Measurements from ENCODE around the gene PATJ. TPM values are rescaled to one million over a fixed set of nuclear protein-coding genes. Genes with fewer than 3 reads are reported as not detected.
A peak's percentile ranks its signal among the peaks of the same experiment; 100 is the strongest.
"Not testable (repeated sequence)": the region's sequence is repeated elsewhere in the genome, so short reads cannot be mapped to it uniquely, and the experiment has no call there.

Gene PATJ
- total and polyA plus RNA-seq, 8 donors = 27.6 to 58.8 (median 38.8) TPM

DNA sequence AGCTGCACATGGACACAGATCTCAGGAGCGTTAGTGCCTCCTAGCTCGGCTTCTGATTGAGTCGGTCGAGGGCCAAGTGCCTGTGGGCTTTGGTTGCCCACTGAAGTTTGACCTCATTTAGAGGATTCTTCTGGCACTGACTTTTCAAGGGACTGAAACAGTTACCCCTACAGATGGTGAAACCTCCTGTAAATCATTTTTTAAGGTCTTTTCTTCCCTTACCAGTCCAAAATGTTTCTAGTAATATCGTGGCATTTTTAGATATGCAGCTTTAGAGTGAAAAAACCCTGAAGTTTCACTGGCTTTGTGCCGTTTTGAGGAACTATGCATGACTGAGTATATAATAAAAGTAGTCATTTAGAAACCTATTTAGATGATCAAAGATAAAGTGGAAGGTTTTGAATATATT lies 417.7 kb downstream of the PATJ start:
- DNase-seq = no peak
- Histone ChIP-seq H3K4me1 (no peaks in the 10 kb centered on the region), H3K9me3 (no peaks in the 10 kb centered on the region), H3K36me3 (peaks cover 0 to under 1% of the 10 kb centered on the region in 2 donors), H3K27ac (no peak overlapping the region), H3K27me3 (no peaks in the 10 kb centered on the region), H3K4me3 (no peak overlapping the region)
- TF ChIP-seq, protein P1, sequence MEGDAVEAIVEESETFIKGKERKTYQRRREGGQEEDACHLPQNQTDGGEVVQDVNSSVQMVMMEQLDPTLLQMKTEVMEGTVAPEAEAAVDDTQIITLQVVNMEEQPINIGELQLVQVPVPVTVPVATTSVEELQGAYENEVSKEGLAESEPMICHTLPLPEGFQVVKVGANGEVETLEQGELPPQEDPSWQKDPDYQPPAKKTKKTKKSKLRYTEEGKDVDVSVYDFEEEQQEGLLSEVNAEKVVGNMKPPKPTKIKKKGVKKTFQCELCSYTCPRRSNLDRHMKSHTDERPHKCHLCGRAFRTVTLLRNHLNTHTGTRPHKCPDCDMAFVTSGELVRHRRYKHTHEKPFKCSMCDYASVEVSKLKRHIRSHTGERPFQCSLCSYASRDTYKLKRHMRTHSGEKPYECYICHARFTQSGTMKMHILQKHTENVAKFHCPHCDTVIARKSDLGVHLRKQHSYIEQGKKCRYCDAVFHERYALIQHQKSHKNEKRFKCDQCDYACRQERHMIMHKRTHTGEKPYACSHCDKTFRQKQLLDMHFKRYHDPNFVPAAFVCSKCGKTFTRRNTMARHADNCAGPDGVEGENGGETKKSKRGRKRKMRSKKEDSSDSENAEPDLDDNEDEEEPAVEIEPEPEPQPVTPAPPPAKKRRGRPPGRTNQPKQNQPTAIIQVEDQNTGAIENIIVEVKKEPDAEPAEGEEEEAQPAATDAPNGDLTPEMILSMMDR (IDR thresholded peaks at IDR 0.05) = no peak
- intact Hi-C loops (cut with DNase I) = no loop called here
- ATAC-seq = no peak

DNA sequence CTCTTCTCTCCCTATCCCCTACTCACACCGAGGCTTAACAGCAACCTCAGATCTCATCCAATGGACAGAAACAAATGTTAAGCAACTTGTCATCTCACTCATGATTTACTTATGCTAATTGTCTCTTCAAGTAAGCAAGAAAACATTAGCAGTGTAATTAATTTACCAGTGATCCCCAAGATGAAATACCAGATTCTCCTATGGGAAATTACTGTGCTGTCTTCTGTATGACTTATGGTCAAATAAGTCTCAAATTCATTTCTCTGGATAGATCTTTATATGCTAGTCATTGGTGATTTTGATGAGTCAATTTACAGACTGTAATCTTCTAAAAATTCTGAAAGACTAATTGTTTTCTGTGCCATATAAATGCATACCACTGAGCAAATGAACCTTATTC lies 419.4 kb downstream of the PATJ start:
- no peak for DNase-seq
- H3K36me3 ChIP-seq = no peaks in the 10 kb centered on the region

DNA sequence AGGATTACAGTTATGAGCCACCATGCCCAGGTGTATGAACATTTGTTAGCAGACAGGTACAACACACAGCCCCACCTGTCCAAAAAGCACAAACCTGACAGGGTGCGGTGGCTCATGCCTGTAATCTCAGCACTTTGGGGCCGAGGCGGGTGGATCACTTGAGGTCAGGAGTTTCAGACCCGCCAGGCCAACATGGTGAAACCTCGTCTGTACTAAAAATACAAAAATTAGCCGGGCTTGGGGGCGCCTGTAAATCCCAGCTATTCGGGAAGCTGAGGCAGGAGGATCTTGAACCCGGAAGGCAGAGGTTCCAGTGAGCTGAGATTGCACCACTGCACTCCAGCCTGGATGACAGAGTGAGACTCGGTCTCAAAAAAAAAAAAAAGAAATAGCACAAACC lies 428.1 kb downstream of the PATJ start:
- intact Hi-C loops (cut with DNase I) = loop anchor here (10.0 kb wide), 2 partner anchors 234 to 574 kb away; no protein-coding TSS in a partner anchor
- DNase-seq, H3K27ac ChIP-seq, H3K9me3 ChIP-seq, H3K36me3 ChIP-seq, H3K4me1 ChIP-seq, H3K4me3 ChIP-seq, H3K27me3 ChIP-seq: not testable (repeated sequence)
- peak; percentile 35 for ATAC-seq

More for the DNA sequence above, 419.4 kb downstream of the PATJ start:
- H3K4me1 ChIP-seq = no peaks in the 10 kb centered on the region
- H3K27me3 ChIP-seq = no peaks in the 10 kb centered on the region
- no peaks in the 10 kb centered on the region for H3K9me3 ChIP-seq
- no peak for ATAC-seq
- H3K4me3 ChIP-seq = no peak overlapping the region
- TF ChIP-seq, protein P1 (IDR thresholded peaks at IDR 0.05) = no peak
- H3K27ac ChIP-seq = no peak overlapping the region
- intact Hi-C loops (cut with DNase I) = no loop called here

DNA sequence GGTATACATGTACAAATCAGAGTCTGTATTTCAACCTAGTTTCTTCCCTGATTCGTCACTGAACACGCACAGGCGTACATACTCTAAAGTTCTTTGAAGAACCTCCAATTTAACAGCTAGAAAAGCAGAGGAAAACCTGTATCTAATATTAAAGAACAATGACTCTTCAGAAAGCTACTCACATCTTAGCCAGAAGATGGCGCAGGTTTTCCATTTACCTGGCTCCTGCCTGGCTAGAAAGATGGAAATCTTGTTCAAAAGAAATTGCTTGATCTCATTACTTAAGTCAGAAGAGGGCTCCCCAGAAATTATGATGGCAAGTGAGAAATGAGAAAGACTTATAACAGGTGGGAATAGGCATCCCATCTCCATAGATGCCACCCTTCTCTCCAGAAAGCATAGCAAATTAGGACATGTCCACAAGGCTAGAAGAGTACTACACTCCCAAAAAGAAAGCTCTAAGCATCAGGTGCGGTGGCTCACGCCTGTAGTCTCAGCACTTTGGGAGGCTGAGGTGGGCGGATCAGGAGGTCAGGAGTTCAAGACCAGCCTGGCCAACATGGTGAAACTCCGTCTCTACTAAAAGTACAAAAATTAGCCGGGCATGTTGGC lies 433.4 kb downstream of the PATJ start:
- intact Hi-C loops (cut with DNase I) = loop anchor here (2.0 to 10.0 kb wide), 3 partner anchors 229 to 569 kb away; no protein-coding TSS in a partner anchor
- H3K27me3 ChIP-seq = no peaks in the 10 kb centered on the region
- H3K4me1 ChIP-seq = no peaks in the 10 kb centered on the region
- DNase-seq (peak in 2 of 4 donors; percentile 47 to 69), ATAC-seq (peak; percentile 83)
- no peaks in the 10 kb centered on the region for H3K9me3 ChIP-seq
- no peaks in the 10 kb centered on the region for H3K36me3 ChIP-seq
- no peak overlapping the region for H3K27ac ChIP-seq
- TF ChIP-seq, protein P1 (IDR thresholded peaks at IDR 0.05) = peak; percentile 52 to 72
- H3K4me3 ChIP-seq = no peak overlapping the region

DNA sequence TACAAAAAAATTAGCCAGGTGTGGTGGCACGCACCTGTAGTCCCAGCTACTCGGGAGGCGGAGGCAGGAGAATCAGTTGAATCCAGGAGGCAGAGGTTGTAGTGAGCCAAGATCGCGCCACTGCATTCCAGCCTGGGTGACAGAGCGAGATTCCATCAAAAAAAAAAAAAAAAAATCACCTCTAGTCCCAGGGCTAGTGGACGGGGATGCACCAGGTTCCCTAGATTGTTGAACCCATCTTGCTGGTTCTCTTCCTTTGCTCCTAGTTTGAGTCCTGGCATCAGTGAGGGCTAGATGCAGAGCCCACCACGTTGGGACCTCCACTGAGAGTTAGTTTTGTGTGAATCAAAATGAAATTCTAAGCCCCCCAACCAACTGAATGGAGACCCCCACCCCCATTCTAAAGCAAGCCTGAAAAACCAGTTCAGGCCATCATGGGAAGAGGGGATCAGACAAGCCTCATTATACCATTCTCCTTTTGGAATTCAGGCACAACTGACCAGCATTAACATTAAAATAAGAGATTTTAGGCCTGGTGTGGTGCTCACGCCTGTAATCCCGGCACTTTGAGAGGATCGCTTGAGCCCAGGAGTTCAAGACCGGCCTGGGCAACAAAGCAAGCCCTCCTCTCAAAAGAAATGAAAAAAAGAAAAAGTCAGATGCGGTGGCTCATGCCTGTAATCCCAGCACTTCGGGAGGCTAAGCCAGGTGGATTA lies 434.5 kb downstream of the PATJ start:
- Histone ChIP-seq H3K27me3 (no peaks in the 10 kb centered on the region), H3K36me3 (no peaks in the 10 kb centered on the region), H3K4me1 (no peaks in the 10 kb centered on the region), H3K27ac (no peak overlapping the region), H3K9me3 (no peaks in the 10 kb centered on the region), H3K4me3 (no peak overlapping the region)
- no peak for DNase-seq
- no peak for ATAC-seq
- TF ChIP-seq, protein P1 (IDR thresholded peaks at IDR 0.05) = no peak
- intact Hi-C loops (cut with DNase I) = loop anchor here (10.0 kb wide), 2 partner anchors 228 to 568 kb away; no protein-coding TSS in a partner anchor
